HL-60/S4 (cell line): ENCODE measurements around the gene KLHDC8A.
"Not testable (repeated sequence)": the region's sequence is repeated elsewhere in the genome, so short reads cannot be mapped to it uniquely, and the experiment has no call there.

Source experiments
- in situ Hi-C: fragments of 300-500 bp; cut with MboI; formaldehyde crosslinking; loops from 2 replicates; pipeline ENCODE4 v1.14.3; 2022; ENCODE audit warnings: low sequenced_read_pairs

The KLHDC8A gene

DNA sequence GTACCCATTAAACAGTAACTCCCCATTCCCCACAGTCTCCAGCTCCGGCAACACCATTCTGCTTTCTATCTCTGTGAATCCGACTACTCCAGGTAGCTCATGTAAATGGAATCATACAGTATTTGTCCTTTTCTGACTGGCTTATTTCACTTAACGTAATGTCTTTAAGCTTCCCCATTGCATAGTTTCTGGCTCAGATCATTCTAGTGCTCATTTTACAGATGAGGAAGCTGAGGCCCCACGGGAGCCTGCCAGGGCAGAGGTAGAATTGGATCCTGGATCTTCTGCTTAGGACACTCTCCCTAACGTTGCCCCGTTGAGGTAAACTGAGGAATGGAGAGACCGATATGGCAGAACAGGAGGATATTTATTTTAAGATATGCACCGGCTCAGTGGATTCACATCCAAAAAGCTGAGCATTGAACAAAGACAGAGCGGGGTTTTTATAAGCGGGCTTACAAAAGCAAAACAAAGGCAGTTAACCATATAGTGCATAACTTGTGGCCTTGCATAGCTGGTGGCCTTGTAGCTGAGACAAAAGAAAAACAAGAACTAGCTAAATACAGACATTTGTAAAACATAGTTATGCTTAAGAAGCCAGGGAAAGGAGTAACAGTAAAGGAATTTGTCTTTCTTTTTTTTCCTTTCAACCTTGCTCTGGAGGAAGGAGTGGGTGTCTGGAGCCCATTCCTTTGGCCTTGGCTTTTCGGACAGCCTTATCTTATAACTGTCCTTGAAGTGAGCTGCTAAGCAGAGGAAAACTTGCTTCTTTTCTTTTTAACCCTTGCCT lies 15.3 kb upstream of the KLHDC8A start:
- in situ Hi-C loops: no loop called here

DNA sequence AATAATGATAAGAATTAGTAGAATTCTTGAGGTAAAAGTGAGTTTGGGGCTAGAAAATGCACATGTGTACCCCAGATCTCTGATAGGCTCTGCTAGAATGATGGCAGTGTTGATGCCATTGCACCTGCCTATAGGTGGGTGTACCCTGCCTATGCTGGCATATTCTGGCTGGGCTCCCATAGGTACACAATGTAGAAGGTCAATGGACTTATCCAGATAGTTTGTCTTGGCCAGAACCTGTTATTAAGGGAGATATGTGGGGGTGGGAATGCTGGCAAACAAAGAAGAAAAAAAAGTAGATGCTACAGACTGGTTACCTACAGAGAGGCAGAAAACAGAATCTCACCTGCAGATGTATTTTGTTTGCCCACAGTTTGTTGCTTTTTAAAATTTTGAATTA lies 14.1 kb upstream of the KLHDC8A start:
- in situ Hi-C loops: no loop called here

- in situ Hi-C loops: no loop called here
These were observed 13.0 kb upstream of the KLHDC8A start for GRCh38 chr1:205369701-205370123.

- in situ Hi-C loops: no loop called here
These were observed 11.8 kb upstream of the KLHDC8A start for GRCh38 chr1:205368478-205368877.

DNA sequence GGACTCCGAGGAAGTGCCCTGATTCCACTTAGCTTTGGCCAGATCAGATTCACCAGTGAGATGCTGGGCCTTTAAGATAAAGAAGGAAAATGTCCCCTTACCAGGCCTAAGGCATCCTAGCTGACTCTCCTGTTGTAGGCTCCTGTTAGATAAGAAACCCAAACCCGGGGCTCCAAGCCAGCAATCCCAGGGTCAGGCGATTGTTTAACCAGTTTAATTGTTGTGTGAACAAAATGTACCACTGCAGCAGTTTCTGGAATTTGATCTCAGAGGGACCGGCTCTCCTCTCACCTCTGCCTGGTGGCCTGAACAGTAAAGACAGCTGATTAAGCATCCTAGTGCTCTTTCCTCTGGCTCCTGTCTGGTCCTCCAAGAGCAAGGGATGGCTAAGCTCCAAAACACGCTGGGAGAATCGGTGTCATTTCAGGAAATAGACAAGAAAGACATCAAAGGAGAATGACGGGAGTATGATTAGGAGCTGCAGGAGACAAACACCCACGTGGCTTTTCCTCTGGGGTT lies 9.3 kb upstream of the KLHDC8A start:
- in situ Hi-C loops: no loop called here

- in situ Hi-C loops: not testable (repeated sequence)
These were observed 8.4 kb upstream of the KLHDC8A start for GRCh38 chr1:205365086-205365485.

GRCh38 chr1:205360891-205361290 lies 4.2 kb upstream of the KLHDC8A start:
- in situ Hi-C loops: no loop called here

DNA sequence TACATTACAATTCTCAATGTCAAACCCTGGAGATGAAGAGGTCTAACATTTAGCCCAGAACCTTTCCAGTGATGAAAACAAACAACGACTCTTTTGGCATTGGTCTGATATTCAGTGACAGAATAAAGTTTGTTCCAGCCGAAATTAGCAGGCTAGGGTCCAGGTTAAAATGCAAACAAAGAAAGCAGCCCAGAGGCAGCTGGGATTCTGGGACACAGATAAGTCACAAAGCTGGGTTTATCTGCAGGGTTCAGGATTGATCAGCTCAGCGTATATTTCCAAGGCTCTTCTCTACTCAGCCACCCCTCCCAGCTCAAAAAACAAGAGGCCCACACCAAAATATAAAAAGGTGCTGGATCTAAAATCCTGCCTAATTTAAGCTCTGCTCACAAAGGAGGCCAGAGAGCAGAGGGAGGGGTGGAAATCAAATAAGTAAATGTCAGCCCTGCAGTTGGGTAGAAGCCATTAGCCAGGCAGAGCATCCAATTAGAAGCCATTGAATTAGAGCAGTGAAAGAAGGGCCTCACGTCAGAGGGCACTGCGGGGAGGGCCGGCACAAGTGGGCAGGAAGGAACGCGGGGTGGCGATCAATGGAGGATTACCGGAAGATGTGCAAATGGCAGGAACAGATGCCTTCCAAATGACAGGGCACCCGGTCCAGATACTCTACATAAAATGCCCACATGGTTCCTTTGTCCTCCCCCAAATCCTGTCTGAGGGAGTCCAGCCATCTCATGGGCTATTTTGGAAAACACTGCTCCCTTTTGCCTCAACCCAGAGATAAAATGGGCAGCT lies 3.2 kb upstream of the KLHDC8A start:
- in situ Hi-C loops: no loop called here

GRCh38 chr1:205358579-205358978 lies 1.9 kb upstream of the KLHDC8A start:
- in situ Hi-C loops: no loop called here

DNA sequence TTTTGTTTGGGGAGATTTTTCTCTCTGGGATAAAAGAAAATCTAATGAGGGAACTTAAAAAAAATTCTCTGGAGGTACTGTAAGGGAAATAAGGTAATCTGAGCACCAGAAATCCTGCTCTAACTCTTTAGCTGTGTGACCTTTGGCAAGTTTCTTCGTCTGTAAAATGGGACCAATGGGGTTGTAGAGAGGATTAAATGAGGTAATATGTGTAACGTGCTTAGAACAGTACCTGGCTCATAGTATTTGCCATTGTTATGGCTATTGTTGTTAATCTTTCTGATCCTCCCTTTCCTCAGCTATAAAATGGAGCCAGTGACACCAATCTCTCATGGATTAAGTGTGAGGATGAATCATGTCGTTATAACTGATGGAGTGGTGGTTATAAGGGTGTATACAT lies 845 bp upstream of the KLHDC8A start:
- in situ Hi-C loops: no loop called here

DNA sequence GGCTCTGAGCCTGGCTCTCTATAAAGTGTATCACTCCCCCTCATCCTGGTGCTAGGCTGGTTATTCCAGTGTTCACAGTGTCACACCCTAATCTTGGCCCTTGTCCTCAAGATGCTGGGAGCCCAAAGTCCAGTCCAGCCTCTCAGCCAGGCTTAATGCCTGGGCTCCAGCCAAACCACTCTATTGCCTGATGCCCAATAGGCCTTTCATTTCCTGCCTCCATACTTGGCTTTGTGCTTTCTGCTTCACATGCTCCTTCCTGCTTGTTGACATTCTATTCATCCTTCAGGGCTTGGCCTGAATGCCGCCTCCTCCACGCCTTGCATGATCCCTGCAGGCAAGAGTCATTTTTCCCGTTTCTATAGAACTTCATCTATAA lies 1.7 kb downstream of the KLHDC8A start:
- in situ Hi-C loops: no loop called here

DNA sequence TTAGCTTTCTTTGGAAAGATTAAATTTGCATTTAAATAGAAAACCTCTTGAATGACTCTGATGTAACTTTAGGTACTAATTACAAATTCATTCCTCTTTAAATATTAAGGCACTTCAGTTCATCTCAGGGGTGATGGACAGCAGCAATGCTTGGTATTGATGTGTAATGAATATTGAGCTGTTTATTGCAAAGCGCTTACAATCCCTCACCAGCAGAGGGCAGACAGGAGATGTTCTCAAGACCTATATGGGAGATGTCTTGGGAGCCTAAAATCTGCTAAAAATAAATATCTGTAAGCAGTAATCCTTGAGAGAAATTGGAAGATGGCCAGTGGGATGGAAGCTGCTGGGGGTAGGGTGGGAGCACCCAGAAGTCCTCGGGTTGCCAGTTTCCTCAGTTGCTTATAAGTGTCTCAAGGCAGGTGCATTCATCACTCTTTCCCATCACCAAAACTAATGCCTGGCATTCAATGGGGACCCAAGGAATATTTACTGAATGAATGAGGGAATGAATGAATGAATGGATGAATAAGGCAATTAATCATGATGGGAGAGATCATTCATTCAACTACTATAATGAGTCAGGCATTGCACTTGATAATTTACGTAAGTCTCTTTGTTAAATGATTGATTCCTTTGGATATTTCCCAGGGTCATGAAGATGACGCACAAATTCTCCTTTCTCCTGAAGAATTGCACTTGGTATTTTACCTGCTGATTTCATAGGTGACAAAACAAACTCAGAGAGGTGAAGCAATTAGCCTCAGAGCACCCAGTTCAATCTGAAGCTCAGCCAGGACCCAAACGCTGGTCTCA lies 2.3 kb downstream of the KLHDC8A start:
- in situ Hi-C loops: no loop called here

DNA sequence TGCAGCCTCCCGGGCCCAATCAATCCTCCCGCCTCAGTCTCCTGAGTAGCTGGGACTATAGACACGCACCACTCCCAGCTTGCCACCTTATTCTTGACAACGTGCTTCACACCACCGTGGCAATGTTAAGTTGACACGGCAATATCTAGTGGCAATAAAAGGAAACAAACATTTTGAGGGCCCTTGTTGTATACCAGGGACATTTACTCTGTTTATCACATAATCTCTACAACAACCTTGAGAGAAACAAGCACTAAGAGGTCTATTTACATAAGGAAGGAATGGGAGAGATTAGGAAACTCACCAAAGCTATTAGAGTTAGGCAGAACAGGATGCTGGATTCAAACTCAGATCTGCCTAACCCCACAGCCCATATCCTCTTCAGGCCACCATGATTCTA lies 3.1 kb downstream of the KLHDC8A start:
- in situ Hi-C loops: no loop called here

GRCh38 chr1:205353191-205353590 lies 3.5 kb downstream of the KLHDC8A start:
- in situ Hi-C loops: no loop called here

DNA sequence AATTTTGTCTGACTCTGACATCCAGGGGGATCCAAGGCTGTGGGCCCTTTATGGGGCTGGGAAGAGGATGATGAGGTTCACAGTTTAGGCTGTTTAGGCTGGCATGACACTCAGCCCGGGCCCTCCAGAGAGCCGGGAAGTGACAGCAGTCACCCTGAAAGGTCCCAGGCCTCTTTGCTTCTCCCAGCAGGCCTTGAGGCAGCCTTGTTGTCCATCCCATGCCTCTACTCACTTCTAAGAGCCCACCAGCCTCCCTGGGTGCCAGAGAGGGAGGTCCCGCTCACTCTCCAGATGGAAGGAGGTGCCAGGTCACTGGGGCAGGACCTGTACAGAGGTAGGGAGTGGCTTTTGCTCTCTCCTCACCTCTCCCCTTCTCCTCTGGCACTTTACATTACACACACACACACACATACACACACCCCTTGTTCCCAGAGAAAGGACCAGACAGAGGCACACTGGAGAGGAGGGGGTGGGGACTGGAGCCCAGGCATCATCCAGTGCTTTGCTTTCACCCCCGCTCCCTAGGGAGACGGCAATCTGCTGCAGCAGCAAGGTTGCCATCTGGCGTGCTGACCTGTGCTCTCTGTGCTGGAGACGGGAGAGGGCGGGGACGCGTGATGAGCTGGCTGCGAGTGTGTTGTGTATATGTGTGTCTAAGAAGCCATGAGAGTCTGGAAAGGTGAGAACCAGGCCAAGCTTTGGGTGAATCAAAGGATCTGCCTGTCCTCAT lies 4.6 kb downstream of the KLHDC8A start:
- in situ Hi-C loops: no loop called here

DNA sequence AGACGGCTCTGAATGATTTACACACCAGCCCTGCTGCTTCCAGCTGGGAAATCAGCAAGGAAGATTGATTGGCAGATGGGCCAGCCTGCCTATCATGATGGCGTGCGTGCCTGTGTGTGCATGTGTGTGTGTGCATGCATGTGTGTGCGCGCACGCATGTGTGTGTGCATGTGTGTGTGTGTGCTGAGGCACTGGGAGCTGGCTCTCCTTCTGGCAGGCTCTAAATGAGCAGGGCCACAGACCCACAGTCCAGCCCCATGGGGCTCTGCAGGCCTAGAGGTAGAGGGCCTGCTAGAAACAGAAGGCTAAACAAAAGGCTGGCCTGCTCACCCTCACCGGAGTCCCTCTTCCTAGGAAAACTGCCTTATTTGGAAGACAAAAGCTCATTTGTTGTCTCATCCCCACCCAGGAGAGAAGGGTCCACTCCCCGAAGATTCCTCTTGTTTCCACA lies 6.0 kb downstream of the KLHDC8A start:
- in situ Hi-C loops: no loop called here

DNA sequence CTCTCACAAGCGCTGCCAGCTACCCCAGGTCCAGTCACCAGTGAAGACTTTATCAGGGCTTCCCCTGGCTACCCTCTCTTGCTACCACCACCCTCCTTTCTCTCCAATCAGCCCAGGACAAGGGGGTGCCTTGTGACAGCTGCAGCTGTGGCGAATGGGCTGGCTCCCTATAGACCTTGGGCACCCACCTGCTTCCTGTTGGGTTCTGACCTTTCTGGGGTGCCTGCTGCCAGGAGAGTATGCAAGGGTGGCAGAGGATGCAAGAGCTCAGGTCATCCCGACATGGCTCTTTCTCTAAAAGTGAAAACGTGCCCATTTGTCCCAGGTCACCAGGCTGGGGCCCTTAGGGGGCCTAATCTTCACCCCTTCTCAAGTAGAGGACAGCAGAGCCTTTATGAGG lies 6.6 kb downstream of the KLHDC8A start:
- in situ Hi-C loops: no loop called here

- in situ Hi-C loops: no loop called here
These were observed 7.9 kb downstream of the KLHDC8A start for GRCh38 chr1:205348554-205349487.

GRCh38 chr1:205346956-205347574 lies 9.7 kb downstream of the KLHDC8A start:
- in situ Hi-C loops: no loop called here
